K562 (cell line): ENCODE measurements around the gene ZNF691. TPM values are rescaled to one million over a fixed set of nuclear protein-coding genes. Genes with fewer than 3 reads are reported as not detected.

Experiments used
- ATAC-seq: fragments of 200-7000 bp; cut with Tn5 transposase; 3 replicates; pipeline ENCODE4 v1.9.1; 2020; ENCODE audit warnings: moderate library complexity
- BruUV-seq: library from RNA; stranded (reverse); fragments of 400-500 nt; replicated peaks from 2 replicates; lab custom pipeline; 2021; lab: Mats Ljungman, UMichigan
- CTCF ChIA-PET: fragments of 300-600 bp; formaldehyde crosslinking; extraction: SDS; loops from one replicate; lab custom pipeline; 2021; ENCODE audit warnings: low intra/inter-chr PET ratio; lab: Yijun Ruan, JAX
- POLR2A ChIA-PET: fragments of 300-600, 350-650 bp; sonication (Branson Sonifier 250); formaldehyde crosslinking; extraction: SDS; loops from one replicate; lab custom pipeline; 2021; ENCODE audit warnings: antibody characterized with exemption, inconsistent platforms; lab: Yijun Ruan, JAX
- DNase-seq, 4 experiments: peaks; one replicate each; pipeline versions ENCODE4 v3.0.0 to v3.0.0-alpha.2; 2011 to 2018; ENCODE audit warnings: low spot score in 3 of 4, mixed read lengths in 3 of 4; ENCODE audit errors: extremely low read depth in 1 of 4
- FAIRE-seq: peaks from 2 replicates; lab custom pipeline; 2011; peaks lifted over from hg19 to GRCh38; lab: Jason Lieb, UNC
- H2AFZ ChIP-seq: 2 replicates; pipeline ENCODE4 v1.6.0; 2011; ENCODE audit warnings: low read depth, low read length, control low read depth, inconsistent platforms
- H3K27ac ChIP-seq: fragments of 200-600 bp; 3 replicates; pipeline ENCODE4 v1.8.0; 2011; ENCODE audit warnings: low read depth, mild to moderate bottlenecking, control low read depth, inconsistent platforms, low read length, moderate library complexity, mixed read lengths; ENCODE audit errors: extremely low read depth
- H3K27me3 ChIP-seq, 2 experiments: fragments of 300-600 bp in 1 of 2; 2 replicates in 1 of 2; 3 replicates in 1 of 2; pipeline versions ENCODE4 v1.6.0 to v1.8.0; 2011; ENCODE audit warnings: inconsistent platforms in 2 of 2, low read length in 2 of 2, mild to moderate bottlenecking in 1 of 2, mixed read lengths in 1 of 2, moderate library complexity in 1 of 2; ENCODE audit not compliant: control insufficient read depth in 2 of 2, insufficient read depth in 2 of 2
- H3K36me3 ChIP-seq: fragments of 300-600 bp; 3 replicates; pipeline ENCODE4 v1.8.0; 2011; ENCODE audit warnings: mild to moderate bottlenecking, low read length, inconsistent platforms; ENCODE audit not compliant: control insufficient read depth, insufficient read depth
- H3K4me1 ChIP-seq, 2 experiments: fragments of 200-600 bp in 1 of 2; replicated peaks in 1 of 2; 2 replicates in 1 of 2; 3 replicates in 1 of 2; pipeline versions ENCODE4 v1.5.1 to v1.8.0; 2011; ENCODE audit warnings: inconsistent platforms in 2 of 2, low read length in 2 of 2, mild to moderate bottlenecking in 1 of 2, mixed read lengths in 1 of 2, moderate library complexity in 1 of 2; ENCODE audit not compliant: control insufficient read depth in 2 of 2, insufficient read depth in 2 of 2
- H3K4me2 ChIP-seq: 2 replicates; pipeline ENCODE4 v1.6.1; 2011; ENCODE audit warnings: low read length, control low read depth, inconsistent platforms, mixed read lengths; ENCODE audit not compliant: insufficient read depth
- H3K4me3 ChIP-seq: fragments of 200-600 bp; sonication (generic), shearing (Covaris generic); 2 replicates; pipeline ENCODE4 v1.5.1; 2016; ENCODE audit warnings: control low read depth, inconsistent platforms
- H3K79me2 ChIP-seq: fragments of 200-600 bp; 3 replicates; pipeline ENCODE4 v1.8.0; 2011; ENCODE audit warnings: low read length, inconsistent platforms; ENCODE audit not compliant: control insufficient read depth, insufficient read depth
- H3K9ac ChIP-seq, 2 experiments: 2 replicates each; pipeline versions ENCODE4 v1.6.0 to v1.6.1; 2011; ENCODE audit warnings: low read depth in 2 of 2, low read length in 2 of 2, control low read depth in 1 of 2, inconsistent platforms in 1 of 2, mild to moderate bottlenecking in 1 of 2, mixed read lengths in 1 of 2; ENCODE audit not compliant: insufficient read depth in 1 of 2
- H3K9me1 ChIP-seq: one replicate; pipeline ENCODE4 v1.6.0; 2011; ENCODE audit warnings: inconsistent platforms, mild to moderate bottlenecking, low read length, moderate library complexity; ENCODE audit not compliant: control insufficient read depth, insufficient read depth
- H3K9me3 ChIP-seq: replicated peaks from 2 replicates; pipeline ENCODE4 v1.5.1; 2011; ENCODE audit warnings: low read depth, low read length, inconsistent platforms; ENCODE audit not compliant: control insufficient read depth, insufficient read depth
- H4K20me1 ChIP-seq: replicated peaks from 2 replicates; pipeline ENCODE4 v1.6.1; 2011; ENCODE audit warnings: low read length, inconsistent platforms, mixed read lengths; ENCODE audit not compliant: control insufficient read depth, insufficient read depth
- KAT7 ChIP-seq: sonication (generic); formaldehyde crosslinking; IDR thresholded peaks from 2 replicates; pipeline ENCODE4 v1.8.0; 2022; ENCODE audit warnings: missing genetic modification reagents, mild to moderate bottlenecking, borderline replicate concordance
- NFRKB ChIP-seq: fragments of 450-650 bp; IDR thresholded peaks from 2 replicates; pipeline ENCODE4 v1.6.1; 2016; ENCODE audit warnings: low read depth
- RBFOX2 ChIP-seq: fragments of 200-400 bp; formaldehyde crosslinking; IDR thresholded peaks from 2 replicates; pipeline ENCODE4 v1.6.1; 2017; ENCODE audit warnings: low read depth, mild to moderate bottlenecking, low read length, moderate library complexity
- TEAD1 ChIP-seq, 2 experiments: fragments of 450-650 bp in 1 of 2; sonication (generic) in 1 of 2; formaldehyde crosslinking; IDR thresholded peaks; 2 replicates each; pipeline versions ENCODE4 v1.4.0 to v1.8.0; 2020 to 2022; ENCODE audit warnings: mild to moderate bottlenecking in 2 of 2, missing genetic modification reagents in 1 of 2
- ZNF140 ChIP-seq: fragments of 250-450 bp; sonication (Bioruptor Pico); IDR thresholded peaks from 2 replicates; pipeline ENCODE4 v1.8.0; 2021; ENCODE audit warnings: moderate library complexity, mild to moderate bottlenecking, inconsistent platforms
- ZNF830 ChIP-seq: fragments of 250-450 bp; sonication (Bioruptor Pico); IDR thresholded peaks from 2 replicates; pipeline ENCODE4 v1.5.0; 2021; ENCODE audit warnings: mild to moderate bottlenecking
- WGBS: fragments of 100-300 bp; shearing (Covaris generic); methylation state at CpG from one replicate; pipeline ENCODE4 v1.1.6; 2016; ENCODE audit warnings: low coverage, mixed read lengths; ENCODE audit not compliant: insufficient coverage; ENCODE audit errors: missing lambda C conversion rate; 5-methylcytosine and 5-hydroxymethylcytosine counted together
- in situ Hi-C: fragments of 300-500 bp; cut with MboI; formaldehyde crosslinking; loops from 4 replicates; pipeline ENCODE4 v1.15.0; 2018; ENCODE audit warnings: inconsistent platforms, mixed read lengths
- intact Hi-C: fragments of 100-400 bp; cut with micrococcal nuclease; formaldehyde crosslinking; loops from 2 replicates; pipeline ENCODE4 v1.14.2; 2022
- polyA plus RNA-seq, 8 experiments: library from polyadenylated mRNA; depleted of rRNA in 4 of 8; stranded (reverse) in 5 of 8; unstranded in 3 of 8; fragments of >200 nt; fragmentation: Nextera tagmentation in 2 of 8; fragmentation: Illumina TruSeq in 1 of 8; extraction: Ambion mirVana in 2 of 8; extraction: Trizol in 1 of 8; gene quantifications; 2 replicates each; pipeline versions ENCODE4 v1.2.1 to v1.2.3, GENCODE V29; 2011 to 2014; ENCODE audit warnings: inconsistent platforms in 1 of 8, missing spikeins in 1 of 8
- total RNA-seq, 7 experiments: library from RNA; depleted of rRNA in 6 of 7; stranded (reverse); fragments of >200 nt in 6 of 7; fragmentation: Illumina TruSeq in 2 of 7; extraction: Trizol in 2 of 7; gene quantifications; 2 replicates each; pipeline versions ENCODE4 v1.2.1 to v1.2.3, GENCODE V29; 2011 to 2021; ENCODE audit warnings: low replicate concordance in 1 of 7

ZNF691 gene
- total and polyA plus RNA-seq, 9 of the 15 experiments (the other 6 are each of a cell fraction or from before 2014, with no cell fraction given): 10.7 to 30.4 (median 14.8) TPM

DNA sequence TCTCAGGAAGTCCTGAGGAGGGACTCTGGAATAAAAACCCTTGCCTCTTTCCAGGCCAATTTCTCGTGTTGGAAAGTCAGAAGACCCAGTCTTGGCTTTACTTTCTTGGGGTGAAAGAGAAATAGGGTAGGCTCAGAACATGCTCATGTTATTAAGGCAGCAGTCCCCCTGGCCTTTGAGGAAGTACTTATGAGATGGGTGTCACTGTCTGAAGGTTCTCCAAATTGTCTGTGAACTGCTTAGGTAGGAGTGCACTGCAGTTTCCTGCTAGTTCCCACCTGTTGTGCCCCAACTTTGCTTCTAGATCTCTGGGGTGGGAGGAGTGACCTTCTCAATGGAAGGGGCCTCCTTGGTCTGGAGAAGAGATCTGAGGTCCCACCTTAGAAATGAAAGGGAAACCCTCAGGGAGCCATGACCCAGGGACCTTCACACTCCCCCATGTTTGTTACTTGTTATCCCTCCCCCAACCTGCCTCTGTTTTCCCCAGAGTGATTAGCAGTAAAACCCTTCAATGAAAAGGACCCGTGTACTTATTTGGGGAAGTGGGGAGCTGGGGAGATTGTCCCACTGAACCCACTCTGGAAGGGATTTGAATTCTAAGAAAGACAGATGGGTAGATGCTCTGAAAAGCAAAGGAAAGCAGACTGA lies 5.7 kb downstream of the ZNF691 start:
- in situ Hi-C loops (no loop called here), intact Hi-C loops (no loop called here)
- FAIRE-seq (no peak), DNase-seq (no peak), ATAC-seq (no peak)
- no TSS peak for BruUV-seq
- ChIA-PET POLR2A (interaction anchor here (0.9 to 1.4 kb wide), 2 partner anchors 11 to 21 kb away, joined by 3 to 4 read pairs; no protein-coding TSS in a partner anchor), CTCF (no interaction called here)
- H3K4me3 ChIP-seq: no peak overlapping the region
- no peaks in the 10 kb centered on the region for H4K20me1 ChIP-seq
- 43% methylated on average over 2 of the region's 2 CpGs for WGBS
- H3K9ac ChIP-seq: no peak overlapping the region
- TF ChIP-seq TEAD1 (CRISPR knock-in tag; IDR thresholded peaks at IDR 0.05) (no peak), ZNF140 (CRISPR knock-in tag) (no peak)
- H2AFZ ChIP-seq: no peak overlapping the region
- H3K4me2 ChIP-seq: no peak overlapping the region
- no peaks in the 10 kb centered on the region for H3K27me3 ChIP-seq
- peaks cover 36% of the 10 kb centered on the region; the same call in 2 of the 3 replicates for H3K36me3 ChIP-seq
- H3K9me1 ChIP-seq: no peaks in the 10 kb centered on the region
- peaks cover 11 to 12% of the 10 kb centered on the region in 2 experiments for H3K4me1 ChIP-seq
- no peak overlapping the region for H3K27ac ChIP-seq
- peaks cover 14% of the 10 kb centered on the region for H3K79me2 ChIP-seq
- peaks cover 5% of the 10 kb centered on the region for H3K9me3 ChIP-seq

- peaks cover 5% of the 10 kb centered on the region for H3K9me3 ChIP-seq
- intact Hi-C loops: no loop called here
- no TSS peak for BruUV-seq
- no peak overlapping the region for H2AFZ ChIP-seq
- FAIRE-seq (no peak), DNase-seq (no peak), ATAC-seq (peak; percentile 12; the same call in 1 of the 3 replicates)
- H3K4me3 ChIP-seq: no peak overlapping the region
- in situ Hi-C loops: no loop called here
- no peaks in the 10 kb centered on the region for H3K9me1 ChIP-seq
- H3K4me1 ChIP-seq: peaks cover 8% of the 10 kb centered on the region in 2 experiments
- WGBS: 44% methylated on average over 2 of the region's 2 CpGs
- H3K27me3 ChIP-seq: no peaks in the 10 kb centered on the region
- TF ChIP-seq RBFOX2 (no peak), NFRKB (no peak), ZNF830 (CRISPR knock-in tag) (no peak), KAT7 (no peak)
- H3K4me2 ChIP-seq: no peak overlapping the region
- no peaks in the 10 kb centered on the region for H4K20me1 ChIP-seq
- ChIA-PET CTCF (no interaction called here), POLR2A (no interaction called here)
- H3K79me2 ChIP-seq: peaks cover 9% of the 10 kb centered on the region
- H3K36me3 ChIP-seq: peaks cover 36% of the 10 kb centered on the region; the same call in 2 of the 3 replicates
- H3K27ac ChIP-seq: no peak overlapping the region
- no peak overlapping the region for H3K9ac ChIP-seq
Observed at GRCh38 chr1:42852608-42852980, 6.2 kb downstream of the ZNF691 start.
